NCI-H345 (cell line): ENCODE data around the gene LRRIQ1.

Experiments used
- DNase-seq: peaks from one replicate; lab custom pipeline; 2025; lab: John Stamatoyannopoulos, UW

The LRRIQ1 gene

GRCh38 chr12:85060916-85061315 is 24.8 kb downstream of the LRRIQ1 start:
- no peak for DNase-seq

GRCh38 chr12:85065837-85066482 is 29.8 kb downstream of the LRRIQ1 start:
- DNase-seq, result no peak

GRCh38 chr12:85072826-85073225 is 36.7 kb downstream of the LRRIQ1 start:
- DNase-seq, result no peak

GRCh38 chr12:85076688-85077430 is 40.7 kb downstream of the LRRIQ1 start:
- peak; percentile 63 for DNase-seq

- DNase-seq, result no peak
Measured at GRCh38 chr12:85085066-85085465, 48.9 kb downstream of the LRRIQ1 start.

- no peak for DNase-seq
Measured at GRCh38 chr12:85089792-85090191, 53.6 kb downstream of the LRRIQ1 start.

GRCh38 chr12:85092814-85093370 is 56.7 kb downstream of the LRRIQ1 start:
- no peak for DNase-seq

- DNase-seq, result no peak
Measured at GRCh38 chr12:85095501-85095900, 59.4 kb downstream of the LRRIQ1 start.

- no peak for DNase-seq
Measured at GRCh38 chr12:85130646-85131045, 94.5 kb downstream of the LRRIQ1 start.

- DNase-seq, result no peak
Measured at GRCh38 chr12:85138833-85139232, 102.7 kb downstream of the LRRIQ1 start.

GRCh38 chr12:85147331-85147730 is 111.2 kb downstream of the LRRIQ1 start:
- DNase-seq, result peak; percentile 8

GRCh38 chr12:85152311-85152729 is 116.2 kb downstream of the LRRIQ1 start:
- DNase-seq, result no peak

- peak; percentile 4 for DNase-seq
Measured at GRCh38 chr12:85155791-85156190, 119.6 kb downstream of the LRRIQ1 start.

GRCh38 chr12:85156569-85156968 is 120.4 kb downstream of the LRRIQ1 start:
- DNase-seq, result no peak

- no peak for DNase-seq
Measured at GRCh38 chr12:85157035-85157603, 121.0 kb downstream of the LRRIQ1 start.

- DNase-seq, result no peak
Measured at GRCh38 chr12:85163752-85164321, 127.7 kb downstream of the LRRIQ1 start.

- DNase-seq, result no peak
Measured at GRCh38 chr12:85179680-85180270, 143.6 kb downstream of the LRRIQ1 start.

GRCh38 chr12:85182699-85183098 is 146.5 kb downstream of the LRRIQ1 start:
- no peak for DNase-seq

GRCh38 chr12:85183855-85184254 is 147.7 kb downstream of the LRRIQ1 start:
- no peak for DNase-seq

- no peak for DNase-seq
Measured at GRCh38 chr12:85186236-85186635, 150.1 kb downstream of the LRRIQ1 start.

- no peak for DNase-seq
Measured at GRCh38 chr12:85188619-85189018, 152.5 kb downstream of the LRRIQ1 start.

GRCh38 chr12:85190728-85191127 is 154.6 kb downstream of the LRRIQ1 start:
- DNase-seq, result no peak
